Epithelial cell of prostate (primary cell): ENCODE results near the gene LCE3D.

Experiments used
- DNase-seq: peaks from one replicate; pipeline ENCODE4 v3.0.0-alpha.2; 2011; ENCODE audit warnings: low read depth, low spot score
- H3K27ac ChIP-seq: fragments of 450-650 bp; 2 replicates; pipeline ENCODE4 v1.5.1; 2017; ENCODE audit warnings: mild to moderate bottlenecking

The LCE3D gene

DNA sequence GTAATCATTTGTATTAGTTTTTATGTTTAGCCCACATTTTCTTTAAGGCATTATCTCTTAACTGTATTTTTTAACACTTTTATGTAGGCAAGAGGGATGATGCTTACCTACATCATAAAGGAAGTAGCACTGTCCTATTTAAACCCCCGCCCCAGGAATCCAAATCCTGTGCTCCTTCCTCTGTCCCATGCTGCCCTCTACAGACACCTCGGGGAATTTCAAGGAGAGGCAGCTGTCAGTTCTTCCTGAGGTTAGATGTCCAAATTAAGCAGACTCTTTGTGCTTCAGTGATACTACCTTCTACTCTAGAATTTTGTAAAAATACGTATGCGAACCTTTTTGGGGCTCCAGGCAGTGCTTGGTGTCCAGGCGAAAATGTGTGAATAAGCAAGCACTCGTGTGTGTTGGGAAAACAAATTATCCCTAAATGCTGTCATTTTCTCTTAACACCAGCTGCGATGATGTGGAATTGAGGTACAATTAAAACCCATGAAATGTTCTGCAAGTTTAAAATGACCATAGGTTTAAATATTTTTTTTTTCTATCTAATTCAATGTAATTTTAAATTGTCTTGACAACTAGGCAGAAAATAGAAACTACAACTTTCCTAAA, 46.9 kb downstream of the LCE3D start:
- no peak overlapping the region for H3K27ac ChIP-seq
- no peak for DNase-seq
